Stimulated activated CD4-positive, alpha-beta T cell treated with anti-CD3 and anti-CD28 coated beads, Interleukin-1b, Interleukin-23, amount 100 ng/mL, for 48 hours (primary cell): ENCODE measurements around the gene GTPBP2.
"Not testable (repeated sequence)": the region's sequence is repeated elsewhere in the genome, so short reads cannot be mapped to it uniquely, and the experiment has no call there.

Experiments
- DNase-seq: peaks from one replicate; pipeline ENCODE4 v3.0.0-alpha.2; 2020

The GTPBP2 gene, protein sequence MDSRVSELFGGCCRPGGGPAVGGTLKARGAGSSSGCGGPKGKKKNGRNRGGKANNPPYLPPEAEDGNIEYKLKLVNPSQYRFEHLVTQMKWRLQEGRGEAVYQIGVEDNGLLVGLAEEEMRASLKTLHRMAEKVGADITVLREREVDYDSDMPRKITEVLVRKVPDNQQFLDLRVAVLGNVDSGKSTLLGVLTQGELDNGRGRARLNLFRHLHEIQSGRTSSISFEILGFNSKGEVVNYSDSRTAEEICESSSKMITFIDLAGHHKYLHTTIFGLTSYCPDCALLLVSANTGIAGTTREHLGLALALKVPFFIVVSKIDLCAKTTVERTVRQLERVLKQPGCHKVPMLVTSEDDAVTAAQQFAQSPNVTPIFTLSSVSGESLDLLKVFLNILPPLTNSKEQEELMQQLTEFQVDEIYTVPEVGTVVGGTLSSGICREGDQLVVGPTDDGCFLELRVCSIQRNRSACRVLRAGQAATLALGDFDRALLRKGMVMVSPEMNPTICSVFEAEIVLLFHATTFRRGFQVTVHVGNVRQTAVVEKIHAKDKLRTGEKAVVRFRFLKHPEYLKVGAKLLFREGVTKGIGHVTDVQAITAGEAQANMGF

DNA sequence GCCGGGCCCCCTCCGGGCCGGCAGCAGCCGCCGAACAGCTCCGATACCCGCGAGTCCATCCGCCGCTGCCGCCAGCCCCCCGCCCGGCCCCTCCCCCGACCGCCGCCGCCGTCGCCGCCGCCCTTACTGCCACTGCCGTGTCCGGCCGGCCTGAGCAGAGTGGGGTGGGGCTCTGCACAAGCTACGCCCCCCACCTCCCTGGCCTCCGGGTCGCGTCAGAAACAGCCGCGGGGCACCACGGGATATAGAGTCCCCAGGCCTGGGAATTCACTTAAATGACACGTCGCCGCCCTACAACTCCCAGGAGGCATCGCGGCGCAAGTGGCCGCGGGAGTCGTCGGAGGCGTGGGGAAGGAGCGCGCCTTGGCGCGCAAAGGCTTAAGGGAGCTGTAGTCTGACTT lies at the start of gene GTPBP2:
Gene GTPBP2 (minus strand): TSS at position 161 of the 401 bp plus-strand sequence. CDS start 102 bp downstream, at position 59.
- DNase-seq, result peak; percentile 98

DNA sequence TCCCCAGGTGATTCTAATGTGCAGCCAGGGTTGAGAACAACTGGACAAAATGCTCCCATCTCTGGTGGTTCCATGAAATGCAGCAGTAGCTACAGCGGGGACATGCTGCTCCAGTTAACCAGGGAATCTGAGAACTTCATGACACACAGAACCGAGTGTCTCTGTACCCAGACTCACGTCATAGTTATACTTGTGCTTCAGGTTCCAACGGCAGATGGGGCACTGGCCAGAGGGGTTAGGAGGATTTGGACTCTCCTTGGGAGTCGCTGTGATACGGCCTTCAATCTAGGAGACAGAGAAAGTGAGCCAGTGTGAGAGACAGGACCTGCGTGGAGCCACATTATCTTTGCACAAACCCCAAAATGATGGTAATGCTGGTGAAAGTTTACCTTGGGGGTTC lies 49.3 kb upstream of the GTPBP2 start:
- no peak for DNase-seq

DNA sequence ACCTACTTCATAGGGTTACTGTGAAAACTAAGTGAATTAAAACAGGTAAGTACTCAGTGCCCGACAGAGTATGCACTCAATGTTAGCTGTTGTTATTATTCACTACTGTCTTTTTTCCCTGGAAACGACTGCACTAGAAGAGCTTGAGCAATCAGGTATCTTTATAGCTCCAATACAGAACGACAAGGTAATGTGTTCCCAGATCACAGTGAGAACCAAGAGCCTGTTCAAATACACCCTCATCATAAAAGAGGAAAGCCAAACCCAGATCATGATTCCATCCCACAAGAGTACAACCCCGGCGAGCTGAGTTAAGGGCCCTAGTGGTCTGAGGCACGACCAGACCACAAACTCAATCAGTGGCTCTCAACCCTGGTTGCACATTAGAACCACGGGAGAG lies 48.7 kb upstream of the GTPBP2 start:
- DNase-seq, result no peak

DNA sequence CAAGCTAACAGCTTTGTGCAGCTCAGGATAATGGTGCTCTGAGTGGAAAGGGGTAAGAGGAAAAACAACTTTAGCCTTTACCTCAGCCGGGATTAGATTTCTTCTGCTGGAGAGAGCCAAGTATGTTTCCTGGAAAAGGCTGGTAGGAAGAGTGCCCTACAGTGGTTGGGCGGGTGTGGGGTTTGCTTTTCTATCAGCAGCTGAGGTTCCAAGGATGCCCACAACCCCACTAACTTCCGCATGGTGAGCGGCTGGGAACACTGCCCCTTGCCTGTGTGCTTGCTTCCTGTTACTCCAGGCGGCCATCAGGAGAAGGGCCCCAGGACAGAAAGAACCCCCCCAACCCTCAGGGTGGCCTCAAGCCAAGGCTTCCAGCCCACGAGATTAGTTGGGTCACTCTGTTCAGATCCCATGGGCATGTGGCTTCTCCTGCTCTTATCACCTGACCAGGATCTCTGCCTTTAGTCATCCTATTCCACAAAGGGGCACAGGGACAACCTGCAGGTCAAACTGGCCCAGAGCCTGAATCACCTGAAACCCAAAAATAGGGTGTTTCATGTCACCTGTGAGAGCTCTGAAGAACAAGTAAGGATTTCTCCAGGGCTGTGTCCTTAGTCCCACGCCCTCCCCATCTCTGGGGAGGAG lies 48.0 kb upstream of the GTPBP2 start:
- DNase-seq, result no peak

DNA sequence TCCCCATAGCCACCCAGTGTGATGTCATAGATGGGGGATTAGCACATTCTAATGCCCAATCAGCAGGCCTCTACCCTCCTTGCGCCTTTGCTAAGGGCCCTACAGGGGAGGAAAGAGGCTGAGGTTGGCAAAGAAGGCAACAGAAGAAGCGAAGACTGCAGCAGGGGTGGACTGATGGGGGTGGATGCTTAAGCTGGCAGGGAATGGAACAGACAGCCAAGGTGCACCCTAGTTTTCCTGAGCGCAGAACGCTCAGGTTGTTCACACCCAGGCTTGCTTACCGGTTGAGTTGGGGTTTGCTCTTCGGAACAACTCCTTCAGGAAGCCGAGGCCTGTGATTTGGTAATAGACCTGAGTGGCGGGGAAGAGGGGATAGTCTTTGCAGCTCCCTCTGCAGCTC lies 45.9 kb upstream of the GTPBP2 start:
- DNase-seq, result no peak

DNA sequence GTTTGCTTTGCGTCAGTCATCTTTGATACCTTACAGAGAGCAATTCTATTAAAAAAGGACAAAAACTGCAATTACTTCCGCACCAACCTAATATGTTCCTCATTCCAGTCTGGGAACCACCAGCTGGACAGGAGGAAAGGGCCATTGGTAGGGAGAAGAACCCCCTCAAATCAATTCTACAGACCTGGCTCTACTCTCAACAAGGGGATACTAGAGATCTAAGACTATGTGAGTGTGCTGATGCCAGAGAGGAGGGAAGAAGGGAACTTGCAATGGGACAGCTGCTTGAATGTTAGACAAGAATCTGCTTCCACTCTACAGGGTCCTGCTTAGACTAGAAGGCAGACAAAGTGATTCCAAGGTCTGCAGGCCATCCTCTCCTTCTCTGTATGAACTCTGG lies 45.2 kb upstream of the GTPBP2 start:
- no peak for DNase-seq

DNA sequence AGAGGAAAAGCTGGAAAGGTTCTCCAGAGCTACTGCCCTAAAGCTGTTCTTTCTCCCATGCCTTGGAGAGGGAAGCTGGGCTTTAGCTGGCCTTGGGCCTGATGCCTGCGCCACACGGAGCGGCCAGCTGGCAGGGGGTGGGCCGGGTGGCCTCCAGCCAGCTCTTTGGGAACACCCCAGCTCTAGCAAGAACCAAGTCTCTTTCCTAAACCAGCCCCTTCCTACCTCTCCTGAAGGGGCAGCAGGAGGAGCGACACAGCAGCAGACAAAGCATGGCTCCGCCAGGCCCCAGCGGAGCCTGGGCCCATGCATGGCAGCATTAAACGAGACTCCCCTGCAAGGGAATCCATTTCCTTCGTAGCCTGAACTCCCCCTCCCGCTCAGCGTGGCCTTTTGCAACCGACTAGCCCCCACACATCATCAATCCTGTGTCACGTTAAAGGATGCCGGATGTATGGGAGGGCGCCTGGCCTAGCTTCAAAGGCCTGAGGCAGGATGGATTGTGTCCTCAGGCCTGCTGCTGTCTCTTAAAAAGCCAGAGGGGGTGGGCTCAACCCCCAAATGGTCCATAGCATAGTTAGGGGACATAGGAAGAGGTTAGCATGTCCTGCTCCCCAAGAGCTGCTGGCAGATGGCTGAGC lies 44.5 kb upstream of the GTPBP2 start:
- no peak for DNase-seq

DNA sequence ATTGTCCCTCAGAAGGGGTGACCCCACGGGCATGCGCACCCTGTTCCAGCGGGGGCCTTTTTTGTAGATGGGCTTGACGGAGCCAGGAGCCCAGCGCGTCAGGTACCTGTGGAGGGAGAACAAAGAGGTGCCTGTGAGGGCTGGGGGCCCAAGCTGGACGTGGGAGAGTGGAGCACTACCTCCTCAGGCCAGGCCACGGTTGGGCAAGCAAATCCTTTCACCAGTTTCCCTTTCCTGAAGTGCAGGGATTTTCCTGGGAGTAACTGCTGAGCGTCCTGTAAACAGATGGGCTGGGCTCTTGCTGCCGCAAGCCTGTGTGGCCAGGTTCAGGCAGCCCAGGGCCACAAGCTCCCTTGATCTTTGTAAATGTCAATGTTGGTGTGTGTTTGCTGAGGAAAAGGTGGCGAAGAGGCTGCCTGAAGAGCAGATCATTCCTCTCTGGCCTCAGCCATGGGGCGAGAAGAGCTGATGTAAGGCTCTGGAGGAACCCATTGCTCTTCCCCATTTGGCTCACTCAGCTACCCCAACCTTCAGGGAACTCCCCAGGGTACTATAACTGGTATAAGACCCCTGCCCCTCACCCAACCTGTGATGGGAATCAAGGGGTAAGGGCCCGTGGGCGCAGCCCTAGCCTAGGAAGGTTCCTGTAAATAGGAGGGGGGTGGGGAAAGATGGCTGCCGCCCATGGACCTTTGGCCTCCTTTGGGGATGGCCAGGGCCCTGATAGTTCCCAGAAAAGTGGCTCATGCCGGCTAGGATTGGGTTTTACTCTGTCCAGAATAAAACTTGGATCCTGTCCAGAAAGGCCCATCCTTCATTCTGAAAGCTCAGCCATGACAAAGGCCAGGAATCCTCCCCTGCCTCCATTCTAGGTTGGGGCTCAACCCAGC lies 43.0 kb upstream of the GTPBP2 start:
- no peak for DNase-seq

DNA sequence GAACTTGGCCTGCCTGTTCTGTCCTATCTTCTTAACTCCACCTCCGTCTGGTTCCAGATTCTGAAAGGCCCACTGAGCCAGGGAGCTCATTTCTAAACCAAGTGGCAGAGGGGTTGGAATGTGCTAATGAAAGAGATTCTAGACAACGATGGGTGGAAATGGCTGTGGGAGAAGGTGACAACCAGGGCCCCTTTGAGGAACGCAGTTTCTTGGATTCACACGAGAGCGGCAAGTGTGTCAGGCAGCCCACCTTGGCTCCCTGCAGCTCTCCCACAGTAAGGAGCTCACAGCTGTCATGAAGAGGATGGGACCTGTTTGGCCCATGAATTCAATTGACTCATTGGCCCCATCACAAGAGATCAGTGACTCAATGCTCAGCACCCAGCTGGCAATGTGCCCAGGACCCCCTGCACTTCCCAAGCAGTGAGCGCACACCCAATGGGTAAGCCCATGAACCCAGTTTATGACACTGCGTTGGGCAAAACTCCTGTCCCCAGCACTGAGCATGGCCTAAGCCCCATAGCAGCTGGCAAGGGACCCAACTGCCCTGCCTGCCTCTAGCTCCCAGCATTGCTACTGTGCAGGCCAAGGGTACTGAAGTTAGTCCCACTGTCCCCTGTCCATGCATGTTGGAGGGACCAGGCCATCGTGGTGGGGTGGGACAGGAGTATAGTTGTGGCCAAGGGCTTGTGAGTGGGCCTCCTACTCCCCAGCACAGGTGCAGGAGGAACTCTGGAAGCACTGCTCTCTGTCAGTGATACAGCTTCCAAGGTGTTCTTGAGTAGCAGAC lies 42.1 kb upstream of the GTPBP2 start:
- no peak for DNase-seq

DNA sequence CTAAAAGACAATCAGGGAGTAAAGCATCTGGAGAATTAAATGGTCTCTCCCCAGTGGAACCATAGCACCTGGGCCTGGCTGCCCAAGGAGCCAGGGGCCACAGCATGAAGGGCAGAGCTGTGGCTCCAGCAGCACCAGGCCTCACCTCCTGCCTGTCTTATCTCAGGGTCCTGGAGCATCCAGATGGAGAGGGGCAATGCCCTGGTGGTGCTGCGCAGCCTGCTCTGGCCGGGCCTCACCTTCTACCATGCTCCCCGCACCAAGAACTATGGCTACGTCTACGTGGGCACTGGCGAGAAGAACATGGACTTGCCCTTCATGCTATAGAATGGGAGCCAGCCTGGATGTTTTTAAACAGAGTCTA lies 41.5 kb upstream of the GTPBP2 start:
- DNase-seq, result no peak

DNA sequence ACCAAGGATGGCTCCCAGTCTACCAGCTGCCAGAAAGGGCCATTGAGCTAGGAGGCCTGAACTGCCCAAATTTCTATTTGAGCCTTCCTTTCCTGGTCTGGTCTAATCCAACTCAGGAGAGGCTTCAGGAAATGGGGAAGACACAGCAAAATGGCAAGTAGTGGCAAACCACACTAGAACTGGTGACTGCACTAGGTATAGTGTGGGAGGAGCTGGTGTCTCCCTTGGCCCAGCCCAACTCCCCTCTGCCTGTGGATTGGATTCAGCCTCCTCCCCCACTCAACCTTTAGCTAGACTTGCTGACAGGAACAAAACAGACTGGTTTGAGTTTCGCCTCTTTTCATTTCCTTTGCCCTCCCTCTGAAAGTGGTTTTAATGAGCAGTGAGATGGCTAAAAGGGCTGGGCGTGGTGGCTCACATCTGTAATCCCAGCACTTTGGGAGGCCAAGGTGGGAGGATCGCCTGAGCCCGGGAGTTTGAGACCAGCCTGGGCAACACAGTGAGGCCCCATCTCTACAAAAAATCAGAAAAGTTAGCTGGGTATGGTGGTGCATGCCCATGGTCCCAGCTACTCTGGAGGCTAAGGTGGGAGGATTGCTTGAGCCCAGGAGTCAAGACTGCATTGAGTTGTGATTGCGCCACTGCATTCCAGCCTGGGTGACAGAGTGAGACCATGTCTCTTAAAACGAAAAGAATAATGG lies 41.0 kb upstream of the GTPBP2 start:
- peak; percentile 51 for DNase-seq

DNA sequence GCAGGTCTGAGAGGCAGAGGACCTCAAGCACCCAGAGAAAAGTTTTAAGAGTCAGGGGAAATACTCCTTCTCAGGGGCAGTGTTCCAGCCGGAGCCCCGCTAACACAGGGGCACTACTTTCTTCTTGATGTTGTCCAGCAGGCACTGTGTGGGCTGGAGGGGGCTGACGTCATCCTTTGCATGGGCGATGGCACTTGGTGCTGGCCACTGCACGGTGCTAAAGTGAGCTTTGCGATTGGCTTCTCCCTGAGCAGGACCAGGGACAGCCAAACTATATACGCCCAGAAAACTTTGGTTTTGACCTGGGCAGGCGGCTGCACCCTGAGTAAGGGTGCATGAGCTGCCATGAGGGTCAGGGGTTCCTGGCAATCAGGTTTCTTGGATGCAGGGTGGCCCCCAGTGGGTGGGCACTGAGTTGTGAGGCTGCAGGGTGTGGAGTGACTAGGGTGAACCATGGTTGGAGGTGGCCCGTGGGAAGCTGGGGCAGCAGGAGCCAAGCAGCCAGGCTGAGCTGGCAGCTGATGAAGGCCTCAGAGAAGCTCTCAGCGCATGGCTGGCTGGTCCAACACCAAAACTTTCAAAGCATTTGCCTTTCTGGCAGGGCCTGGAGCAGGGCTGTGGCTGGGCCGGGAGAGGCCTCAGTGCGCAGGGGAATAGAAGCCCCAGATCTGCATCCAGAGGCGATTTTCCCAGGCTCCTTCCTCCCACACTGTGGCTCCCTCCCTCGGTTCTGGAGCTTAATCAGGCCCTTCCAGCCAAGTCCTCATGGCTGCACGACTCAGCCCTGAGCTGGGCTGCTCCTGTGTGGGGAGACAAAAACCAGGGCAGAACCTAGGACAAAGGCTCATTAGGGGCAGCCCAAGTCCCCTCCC lies 40.2 kb upstream of the GTPBP2 start:
- DNase-seq, result no peak

DNA sequence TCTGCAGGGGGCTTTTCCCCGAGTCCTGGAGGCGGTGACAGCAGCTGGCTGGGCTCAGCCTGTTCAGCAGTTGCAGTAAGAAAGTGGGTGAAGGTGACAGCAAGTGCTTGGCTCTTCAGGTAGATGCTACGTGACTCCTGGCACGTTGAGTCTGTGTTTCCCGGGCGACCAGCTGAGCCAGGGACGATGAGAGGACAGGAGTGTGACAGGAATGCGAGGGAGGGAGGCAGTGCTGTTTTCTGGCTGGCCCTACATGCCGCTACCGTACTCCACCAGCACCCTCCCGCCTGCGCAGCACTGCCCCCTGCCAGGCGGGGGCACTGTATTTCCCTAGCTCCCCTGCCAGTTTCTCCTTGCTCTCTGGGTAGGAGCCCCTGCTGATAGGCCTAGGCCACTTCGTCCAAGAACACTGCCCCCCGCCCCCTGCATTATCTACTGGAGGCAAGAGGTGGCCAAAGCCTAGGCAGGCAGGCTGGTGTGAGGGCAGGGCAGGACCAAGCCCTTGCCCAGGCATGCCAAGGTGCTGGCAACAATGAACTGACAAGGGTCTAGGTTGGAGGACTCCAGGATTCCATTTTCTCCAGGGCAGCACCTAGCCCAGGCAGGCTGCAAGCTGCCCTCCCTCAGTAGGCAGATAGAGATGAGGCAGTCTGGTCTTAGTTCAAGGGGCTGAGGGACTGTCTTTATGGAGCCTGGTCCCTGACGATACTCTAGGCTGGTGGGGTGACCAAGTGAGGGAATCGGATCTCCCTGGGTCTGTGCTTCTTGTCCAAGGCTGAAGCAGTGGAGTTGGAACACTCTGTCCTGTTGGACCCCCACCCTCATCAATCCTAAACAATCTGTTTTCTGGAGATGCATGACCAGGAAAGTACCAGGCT lies 39.3 kb upstream of the GTPBP2 start:
- peak; percentile 59 for DNase-seq

DNA sequence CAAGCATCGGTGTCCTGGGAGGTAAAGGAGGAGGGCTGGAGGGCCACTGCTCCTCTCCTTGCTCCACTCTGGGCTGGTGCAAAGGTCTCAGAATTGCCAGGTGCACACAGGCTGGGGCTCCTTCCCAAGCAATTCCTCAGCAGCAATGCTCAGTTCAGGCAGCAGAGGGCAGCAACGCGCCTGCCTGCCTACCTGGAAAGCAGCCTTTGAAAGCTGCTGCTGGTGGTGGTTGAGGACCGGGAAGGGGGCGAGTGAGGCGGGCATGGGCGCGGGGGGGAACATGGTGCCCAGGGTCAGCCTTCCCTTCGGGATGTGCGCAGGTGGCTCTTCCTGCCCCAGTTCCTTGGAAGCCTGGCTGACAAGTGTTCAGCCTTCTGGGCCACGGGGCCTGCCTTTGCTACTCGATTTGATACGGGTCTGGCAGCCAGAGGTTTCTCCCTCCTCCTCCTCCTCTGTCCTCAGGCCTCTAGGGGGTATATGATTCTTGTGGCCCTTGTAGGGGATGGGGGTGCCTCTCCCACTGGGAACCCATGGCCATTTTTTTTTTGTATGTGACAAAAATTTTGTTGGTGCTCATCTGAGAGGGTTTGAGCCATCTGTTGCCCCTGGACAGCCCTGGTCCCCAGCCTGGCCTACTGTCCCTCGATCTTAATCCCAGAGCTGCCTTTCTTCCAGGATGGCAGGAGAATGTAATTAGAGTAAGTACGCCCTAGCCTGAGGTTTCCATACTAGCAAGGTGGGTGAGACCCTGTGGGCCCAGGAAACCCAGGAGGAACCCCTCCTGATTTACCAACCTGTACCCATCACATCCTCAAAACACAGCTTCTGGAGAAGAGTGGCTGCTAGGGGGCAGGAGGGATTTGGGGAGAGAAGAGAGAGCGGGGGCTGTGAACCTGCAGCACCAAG lies 38.4 kb upstream of the GTPBP2 start:
- DNase-seq, result peak; percentile 85

DNA sequence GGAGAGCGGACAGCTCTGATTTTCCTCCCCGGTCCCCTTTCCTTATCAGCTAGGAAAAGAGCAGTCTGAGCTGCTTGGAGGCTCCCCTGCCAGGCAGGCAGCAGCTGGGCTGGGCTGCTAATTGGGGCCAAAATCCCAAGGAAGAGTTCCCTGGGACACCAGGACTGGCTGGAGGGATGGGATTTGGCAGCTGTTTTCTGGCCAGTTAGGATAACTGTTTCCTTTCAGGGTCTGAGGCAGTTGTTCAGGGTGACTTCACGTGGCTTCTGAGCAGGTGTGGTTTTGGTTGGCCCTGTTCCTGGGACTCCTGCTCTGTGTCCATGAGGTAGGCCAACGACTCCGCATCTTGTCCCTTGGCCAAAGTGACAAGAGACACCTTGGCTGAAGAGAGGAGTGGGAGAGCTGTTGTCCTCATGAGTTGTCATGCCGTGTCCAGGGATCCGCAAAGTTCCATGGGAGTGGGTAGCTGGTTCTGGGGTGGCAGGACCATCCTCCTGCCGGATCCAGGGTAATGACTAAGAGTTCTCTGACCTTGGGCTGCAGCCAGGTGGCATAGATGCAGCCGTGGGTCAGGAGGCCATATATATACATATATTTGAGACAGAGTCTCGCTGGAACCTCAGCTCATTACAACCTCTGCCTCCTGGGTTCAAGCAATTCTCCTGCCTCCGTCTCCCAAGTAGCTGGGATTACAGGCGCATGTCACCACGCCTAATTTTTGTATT lies 37.3 kb upstream of the GTPBP2 start:
- DNase-seq, result no peak

DNA sequence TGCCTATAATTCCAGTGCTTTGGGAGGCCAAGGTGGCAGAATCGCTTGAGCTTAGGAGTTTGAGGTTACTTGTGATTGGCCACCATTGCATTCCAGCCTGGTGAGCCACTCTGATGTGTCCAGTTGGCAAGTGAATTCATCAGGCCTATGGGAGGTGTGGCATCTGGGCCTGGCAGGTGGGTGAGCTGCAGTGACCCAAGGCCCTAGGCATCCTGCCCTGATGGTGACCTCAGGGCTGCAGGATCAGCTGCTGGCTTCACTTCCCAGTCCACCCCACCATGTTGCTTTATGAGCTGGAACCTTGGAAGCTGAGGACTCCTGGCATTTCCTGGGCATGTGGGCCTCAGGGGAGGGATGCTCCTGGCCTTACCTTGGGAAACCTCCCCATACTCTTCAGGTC lies 36.3 kb upstream of the GTPBP2 start:
- DNase-seq, result no peak

DNA sequence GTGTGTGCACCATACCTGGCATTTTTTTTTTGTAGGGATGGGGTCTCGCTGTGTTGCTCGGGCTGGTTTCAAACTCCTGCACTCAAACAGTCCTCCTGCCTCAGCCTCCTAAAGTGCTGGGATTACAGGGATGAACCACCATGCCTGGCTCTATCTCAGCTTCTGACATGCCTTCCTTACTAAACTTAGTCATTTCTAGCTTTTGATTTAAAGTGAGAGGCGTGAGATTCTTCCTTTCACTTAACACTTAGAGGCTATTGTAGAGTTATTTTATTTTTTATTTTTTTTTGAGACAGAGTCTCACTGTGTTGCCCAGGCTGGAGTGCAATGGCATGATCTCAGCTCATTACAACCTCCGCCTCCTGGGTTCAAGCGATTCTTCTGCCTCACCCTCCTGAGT lies 33.9 kb upstream of the GTPBP2 start:
- not testable (repeated sequence) for DNase-seq
